H9 (cell line): ENCODE measurements around the gene EDARADD. TPM values are rescaled to one million over a fixed set of nuclear protein-coding genes. Genes with fewer than 3 reads are reported as not detected.

Experiments
- DNase-seq: peaks from one replicate; pipeline ENCODE4 v3.0.0-alpha.2; 2017
- H2AFZ ChIP-seq: one replicate; pipeline ENCODE4 v1.6.1; 2013; ENCODE audit warnings: mild to moderate bottlenecking, low read length, control low read depth, moderate library complexity
- H2AK5ac ChIP-seq: 2 replicates; pipeline ENCODE4 v1.6.1; 2013; ENCODE audit warnings: low read length, control low read depth, mixed read lengths; ENCODE audit not compliant: insufficient read length
- H2BK120ac ChIP-seq: one replicate; pipeline ENCODE4 v1.6.1; 2013; ENCODE audit warnings: low read depth, mild to moderate bottlenecking, low read length, control low read depth, inconsistent platforms; ENCODE audit not compliant: poor library complexity, severe bottlenecking
- H2BK12ac ChIP-seq: 2 replicates; pipeline ENCODE4 v1.6.1; 2013; ENCODE audit warnings: low read length, control low read depth, mixed read lengths, low read depth; ENCODE audit not compliant: insufficient read length
- H2BK15ac ChIP-seq: 2 replicates; pipeline ENCODE4 v1.6.1; 2013; ENCODE audit warnings: low read depth, low read length, control low read depth
- H2BK20ac ChIP-seq: one replicate; pipeline ENCODE4 v1.6.1; 2013; ENCODE audit warnings: low read depth, mild to moderate bottlenecking, low read length, control low read depth, inconsistent platforms; ENCODE audit not compliant: poor library complexity, severe bottlenecking
- H2BK5ac ChIP-seq: 2 replicates; pipeline ENCODE4 v1.6.1; 2013; ENCODE audit warnings: low read length, control low read depth, mixed read lengths; ENCODE audit not compliant: insufficient read length
- H3K14ac ChIP-seq: 2 replicates; pipeline ENCODE4 v1.6.1; 2013; ENCODE audit warnings: low read length, control low read depth; ENCODE audit not compliant: insufficient read depth
- H3K18ac ChIP-seq: 2 replicates; pipeline ENCODE4 v1.6.1; 2013; ENCODE audit warnings: low read depth, mild to moderate bottlenecking, mixed read lengths, low read length, control low read depth; ENCODE audit not compliant: insufficient read length
- H3K23ac ChIP-seq: 2 replicates; pipeline ENCODE4 v1.6.1; 2013; ENCODE audit warnings: low read length, control low read depth, mixed read lengths, low read depth; ENCODE audit not compliant: insufficient read length
- H3K23me2 ChIP-seq: 2 replicates; pipeline ENCODE4 v1.6.1; 2013; ENCODE audit warnings: low read depth, mild to moderate bottlenecking, mixed read lengths, low read length, control low read depth; ENCODE audit not compliant: insufficient read length, poor library complexity, severe bottlenecking
- H3K27ac ChIP-seq: 2 replicates; pipeline ENCODE4 v1.5.1; 2013; ENCODE audit warnings: low read length, control low read depth, mixed read lengths, low read depth; ENCODE audit not compliant: insufficient read length
- H3K27me3 ChIP-seq: 2 replicates; pipeline ENCODE4 v1.6.1; 2013; ENCODE audit warnings: low read length, control low read depth, inconsistent platforms; ENCODE audit not compliant: insufficient read depth
- H3K4ac ChIP-seq: 2 replicates; pipeline ENCODE4 v1.6.1; 2013; ENCODE audit warnings: low read depth, mild to moderate bottlenecking, control low read depth, inconsistent platforms, low read length, moderate library complexity
- H3K4me1 ChIP-seq: 2 replicates; pipeline ENCODE4 v1.6.1; 2013; ENCODE audit warnings: low read length, control low read depth, inconsistent platforms; ENCODE audit not compliant: insufficient read depth
- H3K4me2 ChIP-seq: 2 replicates; pipeline ENCODE4 v1.6.1; 2013; ENCODE audit warnings: low read length, control low read depth, mixed read lengths; ENCODE audit not compliant: insufficient read length, insufficient read depth
- H3K56ac ChIP-seq: 2 replicates; pipeline ENCODE4 v1.6.1; 2013; ENCODE audit warnings: low read depth, mild to moderate bottlenecking, mixed read lengths, low read length, control low read depth; ENCODE audit not compliant: insufficient read length
- H3K79me1 ChIP-seq: 2 replicates; pipeline ENCODE4 v1.6.1; 2013; ENCODE audit warnings: low read depth, mild to moderate bottlenecking, moderate library complexity, low read length, control low read depth, inconsistent platforms; ENCODE audit not compliant: insufficient read depth, poor library complexity, severe bottlenecking
- H3K79me2 ChIP-seq: 2 replicates; pipeline ENCODE4 v1.6.1; 2013; ENCODE audit warnings: low read length, control low read depth, inconsistent platforms; ENCODE audit not compliant: insufficient read depth
- H3K9ac ChIP-seq: 2 replicates; pipeline ENCODE4 v1.6.1; 2013; ENCODE audit warnings: low read length, control low read depth, mixed read lengths; ENCODE audit not compliant: insufficient read length; ENCODE audit errors: extremely low read depth
- H3K9me3 ChIP-seq: one replicate; pipeline ENCODE4 v1.6.1; 2013; ENCODE audit warnings: low read depth, low read length, inconsistent platforms; ENCODE audit not compliant: control insufficient read depth
- H3T11ph ChIP-seq: one replicate; pipeline ENCODE4 v1.6.1; 2013; ENCODE audit warnings: mild to moderate bottlenecking, low read length, control low read depth, inconsistent platforms
- H4K20me1 ChIP-seq: one replicate; pipeline ENCODE4 v1.6.1; 2013; ENCODE audit not compliant: control insufficient read depth, insufficient read length, insufficient read depth
- H4K5ac ChIP-seq: 2 replicates; pipeline ENCODE4 v1.6.1; 2013; ENCODE audit warnings: low read depth, mild to moderate bottlenecking, mixed read lengths, low read length, control low read depth; ENCODE audit not compliant: insufficient read length
- H4K8ac ChIP-seq: replicated peaks from 2 replicates; pipeline ENCODE4 v1.6.1; 2013; ENCODE audit warnings: low read length, control low read depth, mixed read lengths, low read depth; ENCODE audit not compliant: insufficient read length
- H4K91ac ChIP-seq: 2 replicates; pipeline ENCODE4 v1.6.1; 2013; ENCODE audit warnings: low read depth, mild to moderate bottlenecking, moderate library complexity, mixed read lengths, low read length, control low read depth; ENCODE audit not compliant: insufficient read length
- H3K27ac Mint-ChIP-seq, 3 experiments: 2 replicates in 2 of 3; 3 replicates in 1 of 3; pipeline ENCODE4 v1.8.0; 2020 to 2021; ENCODE audit warnings: mixed read lengths in 3 of 3, mild to moderate bottlenecking in 1 of 3, moderate library complexity in 1 of 3
- H3K27me3 Mint-ChIP-seq: 2 replicates; pipeline ENCODE4 v1.8.0; 2021; ENCODE audit warnings: low read depth, mild to moderate bottlenecking, moderate library complexity, mixed read lengths
- H3K36me3 Mint-ChIP-seq, 3 experiments: 2 replicates in 2 of 3; 3 replicates in 1 of 3; pipeline ENCODE4 v1.8.0; 2020 to 2021; ENCODE audit warnings: low read depth in 3 of 3, mixed read lengths in 3 of 3; ENCODE audit not compliant: insufficient read depth in 1 of 3
- H3K4me1 Mint-ChIP-seq, 2 experiments: 2 replicates each; pipeline ENCODE4 v1.8.0; 2020; ENCODE audit warnings: mixed read lengths in 2 of 2
- H3K4me3 Mint-ChIP-seq, 2 experiments: 2 replicates in 1 of 2; 3 replicates in 1 of 2; pipeline ENCODE4 v1.8.0; 2020 to 2021; ENCODE audit warnings: mild to moderate bottlenecking in 2 of 2, mixed read lengths in 2 of 2, moderate library complexity in 1 of 2
- H3K9me3 Mint-ChIP-seq, 2 experiments: 2 replicates in 1 of 2; 3 replicates in 1 of 2; pipeline ENCODE4 v1.8.0; 2020; ENCODE audit warnings: mild to moderate bottlenecking in 2 of 2, mixed read lengths in 2 of 2, moderate library complexity in 1 of 2
- WGBS: extraction: QIAGEN DNeasy Blood & Tissue Kit; methylation state at CpG from one replicate; pipeline ENCODE4 v1.1.7; 2013; ENCODE audit warnings: missing lambda C conversion rate, low lambda C conversion rate, mixed read lengths; ENCODE audit not compliant: insufficient read length; ENCODE audit errors: extremely low coverage; 5-methylcytosine and 5-hydroxymethylcytosine counted together
- total RNA-seq: library from RNA; stranded (reverse); gene quantifications from 2 replicates; pipeline ENCODE4 v1.2.1, GENCODE V29; 2021
- TF ChIP-seq, protein P1 (sequence below): fragments of 200-600 bp; sonication (generic); conservative IDR thresholded peaks from 3 replicates; pipeline ENCODE4 v1.8.0; 2021; ENCODE audit warnings: antibody characterized with exemption, mild to moderate bottlenecking

EDARADD gene
- total RNA-seq, 1 experiment from 2014 or later: 3.8 TPM

DNA sequence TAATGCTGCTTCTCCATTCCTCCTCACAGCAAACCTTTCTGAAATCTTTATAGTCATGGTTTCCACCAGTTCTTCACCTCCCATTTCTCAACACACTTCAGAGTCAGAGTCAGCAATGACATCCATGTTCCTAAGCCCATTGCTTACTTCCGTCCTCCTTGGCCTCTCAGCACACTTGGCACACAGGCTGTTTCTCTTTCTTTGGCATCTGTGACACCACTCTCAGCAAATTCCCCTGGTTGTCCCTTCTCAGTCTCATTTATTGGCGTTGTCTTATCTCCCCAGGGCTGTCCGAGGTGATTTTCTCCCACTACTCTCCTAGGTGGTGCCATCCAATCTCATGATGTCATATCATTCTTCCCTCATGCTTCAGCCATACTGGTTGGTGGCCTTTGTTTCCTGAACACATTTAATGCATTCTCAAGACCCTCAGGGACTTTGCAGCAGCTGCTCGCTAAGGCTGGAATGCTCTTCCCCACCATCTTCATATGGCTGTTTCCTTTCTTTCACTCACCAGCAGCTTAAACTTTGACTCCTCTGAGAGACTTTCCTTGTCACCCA, 126.4 kb downstream of the EDARADD start:
- H3K27me3 ChIP-seq: no peaks in the 10 kb centered on the region
- no peak overlapping the region for H3K4me2 ChIP-seq
- no peaks in the 10 kb centered on the region for H4K20me1 ChIP-seq
- no peak overlapping the region for H2AFZ ChIP-seq
- no CpG with 5 or more reads among the region's 4 CpGs for WGBS
- no peak overlapping the region for H2BK20ac ChIP-seq
- H3K27me3 Mint-ChIP-seq: peaks cover 18% of the 10 kb centered on the region
- H4K8ac ChIP-seq: no peak overlapping the region
- no peak overlapping the region for H2BK12ac ChIP-seq
- H3K79me1 ChIP-seq: no peaks in the 10 kb centered on the region
- H2AK5ac ChIP-seq: no peak overlapping the region
- no peak overlapping the region for H3K27ac ChIP-seq
- no peaks in the 10 kb centered on the region for H3K4me1 ChIP-seq
- H4K5ac ChIP-seq: no peak overlapping the region
- no peak overlapping the region for H2BK15ac ChIP-seq
- no peaks in the 10 kb centered on the region for H3K9me3 ChIP-seq
- no peak overlapping the region for H3K9ac ChIP-seq
- H3K56ac ChIP-seq: no peak overlapping the region
- H3K79me2 ChIP-seq: no peaks in the 10 kb centered on the region
- no peak overlapping the region for H3K14ac ChIP-seq
- no peak overlapping the region for H3K18ac ChIP-seq
- H3K4ac ChIP-seq: no peak overlapping the region
- H4K91ac ChIP-seq: no peak overlapping the region
- H3K27ac Mint-ChIP-seq: no peak overlapping the region; a peak in 1 of 7 replicates
- peaks cover 19% of the 10 kb centered on the region in 2 experiments for H3K4me1 Mint-ChIP-seq
- no peak overlapping the region for H2BK120ac ChIP-seq
- TF ChIP-seq, protein P1, sequence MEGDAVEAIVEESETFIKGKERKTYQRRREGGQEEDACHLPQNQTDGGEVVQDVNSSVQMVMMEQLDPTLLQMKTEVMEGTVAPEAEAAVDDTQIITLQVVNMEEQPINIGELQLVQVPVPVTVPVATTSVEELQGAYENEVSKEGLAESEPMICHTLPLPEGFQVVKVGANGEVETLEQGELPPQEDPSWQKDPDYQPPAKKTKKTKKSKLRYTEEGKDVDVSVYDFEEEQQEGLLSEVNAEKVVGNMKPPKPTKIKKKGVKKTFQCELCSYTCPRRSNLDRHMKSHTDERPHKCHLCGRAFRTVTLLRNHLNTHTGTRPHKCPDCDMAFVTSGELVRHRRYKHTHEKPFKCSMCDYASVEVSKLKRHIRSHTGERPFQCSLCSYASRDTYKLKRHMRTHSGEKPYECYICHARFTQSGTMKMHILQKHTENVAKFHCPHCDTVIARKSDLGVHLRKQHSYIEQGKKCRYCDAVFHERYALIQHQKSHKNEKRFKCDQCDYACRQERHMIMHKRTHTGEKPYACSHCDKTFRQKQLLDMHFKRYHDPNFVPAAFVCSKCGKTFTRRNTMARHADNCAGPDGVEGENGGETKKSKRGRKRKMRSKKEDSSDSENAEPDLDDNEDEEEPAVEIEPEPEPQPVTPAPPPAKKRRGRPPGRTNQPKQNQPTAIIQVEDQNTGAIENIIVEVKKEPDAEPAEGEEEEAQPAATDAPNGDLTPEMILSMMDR: no peak
- H3T11ph ChIP-seq: no peak overlapping the region
- H2BK5ac ChIP-seq: no peak overlapping the region
- no peak overlapping the region for H3K4me3 Mint-ChIP-seq
- H3K36me3 Mint-ChIP-seq: no peaks in the 10 kb centered on the region
- H3K23me2 ChIP-seq: peaks cover 13% of the 10 kb centered on the region
- H3K23ac ChIP-seq: no peak overlapping the region
- H3K9me3 Mint-ChIP-seq: no peaks in the 10 kb centered on the region
- DNase-seq: no peak
